ENCODE measurements around the gene CCR6. TPM values are rescaled to one million over a fixed set of nuclear protein-coding genes. Genes with fewer than 3 reads are reported as not detected.

Gene CCR6
- total RNA-seq, 1 experiment from 2014 or later = not detected

DNA sequence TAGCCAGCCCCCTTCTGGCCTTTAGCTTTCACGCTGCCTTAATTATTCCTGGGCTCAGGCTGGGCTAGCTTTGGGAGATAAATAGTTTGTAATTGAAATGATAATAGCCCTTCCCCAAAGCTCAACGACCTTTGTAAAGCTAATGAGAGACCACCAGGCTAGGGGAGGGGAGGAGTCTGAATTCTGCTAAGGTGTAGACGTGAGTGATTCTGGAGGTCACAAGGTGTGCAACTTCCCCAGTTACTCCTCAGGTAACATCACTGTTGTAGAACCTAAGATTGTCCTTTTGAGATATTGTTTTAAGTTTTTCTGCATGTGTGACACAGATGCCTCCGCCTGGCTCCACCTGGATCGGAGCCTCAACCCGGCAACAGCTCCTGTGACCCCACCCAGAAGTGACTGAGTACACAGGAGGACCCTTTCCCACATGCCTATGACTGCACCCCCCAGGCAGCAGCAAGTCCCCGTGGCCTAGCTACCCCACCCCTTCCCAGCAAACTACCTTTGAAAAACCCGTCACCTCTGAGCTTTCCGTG lies 40.6 kb downstream of the CCR6 start:
- ChIA-PET CTCF (interaction anchor here (0.6 kb wide), 1 partner anchor 332 kb away, joined by 3 read pairs; no protein-coding TSS in a partner anchor), POLR2A (no interaction called here)
- intact Hi-C loops (cut with micrococcal nuclease; ENCODE audit: unreplicated experiment) (no loop called here), in situ Hi-C loops (cut with HindIII; ENCODE audit: low pct_unique_long_range_greater_than_20kb, low sequenced_read_pairs) (no loop called here)
- Histone ChIP-seq H3K4me3 (ENCODE audit: low read depth in 2 of 2, low read length in 2 of 2) (no peak overlapping the region), H3K27ac (ENCODE audit: low read length) (no peak overlapping the region), H3K4me1 (ENCODE audit: control insufficient read depth, insufficient read depth, low read length) (no peaks in the 10 kb centered on the region), H3K36me3 (ENCODE audit: control insufficient read depth, insufficient read depth, low read length) (no peaks in the 10 kb centered on the region), H3K27me3 (ENCODE audit: control insufficient read depth, insufficient read depth, low read length) (peaks cover 19% of the 10 kb centered on the region; the same call in 1 of the 2 replicates), H3K9me3 (ENCODE audit: control insufficient read depth, insufficient read depth, low read depth, low read length) (no peaks in the 10 kb centered on the region)
- ATAC-seq (no peak), DNase-seq (ENCODE audit: low read depth, low spot score) (no peak)
- TF ChIP-seq POLR2AphosphoS5 (IDR thresholded peaks at IDR 0.05; ENCODE audit: low read depth, low read length) (no peak), SIN3A (IDR thresholded peaks at IDR 0.05; ENCODE audit: borderline replicate concordance, insufficient read depth, low read depth, low read length) (no peak), TCF7L2 (IDR thresholded peaks at IDR 0.05; ENCODE audit: low read depth, low read length) (no peak)
- TF ChIP-seq, protein P1, sequence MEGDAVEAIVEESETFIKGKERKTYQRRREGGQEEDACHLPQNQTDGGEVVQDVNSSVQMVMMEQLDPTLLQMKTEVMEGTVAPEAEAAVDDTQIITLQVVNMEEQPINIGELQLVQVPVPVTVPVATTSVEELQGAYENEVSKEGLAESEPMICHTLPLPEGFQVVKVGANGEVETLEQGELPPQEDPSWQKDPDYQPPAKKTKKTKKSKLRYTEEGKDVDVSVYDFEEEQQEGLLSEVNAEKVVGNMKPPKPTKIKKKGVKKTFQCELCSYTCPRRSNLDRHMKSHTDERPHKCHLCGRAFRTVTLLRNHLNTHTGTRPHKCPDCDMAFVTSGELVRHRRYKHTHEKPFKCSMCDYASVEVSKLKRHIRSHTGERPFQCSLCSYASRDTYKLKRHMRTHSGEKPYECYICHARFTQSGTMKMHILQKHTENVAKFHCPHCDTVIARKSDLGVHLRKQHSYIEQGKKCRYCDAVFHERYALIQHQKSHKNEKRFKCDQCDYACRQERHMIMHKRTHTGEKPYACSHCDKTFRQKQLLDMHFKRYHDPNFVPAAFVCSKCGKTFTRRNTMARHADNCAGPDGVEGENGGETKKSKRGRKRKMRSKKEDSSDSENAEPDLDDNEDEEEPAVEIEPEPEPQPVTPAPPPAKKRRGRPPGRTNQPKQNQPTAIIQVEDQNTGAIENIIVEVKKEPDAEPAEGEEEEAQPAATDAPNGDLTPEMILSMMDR (IDR thresholded peaks at IDR 0.05) = no peak
- TF ChIP-seq, protein P2, sequence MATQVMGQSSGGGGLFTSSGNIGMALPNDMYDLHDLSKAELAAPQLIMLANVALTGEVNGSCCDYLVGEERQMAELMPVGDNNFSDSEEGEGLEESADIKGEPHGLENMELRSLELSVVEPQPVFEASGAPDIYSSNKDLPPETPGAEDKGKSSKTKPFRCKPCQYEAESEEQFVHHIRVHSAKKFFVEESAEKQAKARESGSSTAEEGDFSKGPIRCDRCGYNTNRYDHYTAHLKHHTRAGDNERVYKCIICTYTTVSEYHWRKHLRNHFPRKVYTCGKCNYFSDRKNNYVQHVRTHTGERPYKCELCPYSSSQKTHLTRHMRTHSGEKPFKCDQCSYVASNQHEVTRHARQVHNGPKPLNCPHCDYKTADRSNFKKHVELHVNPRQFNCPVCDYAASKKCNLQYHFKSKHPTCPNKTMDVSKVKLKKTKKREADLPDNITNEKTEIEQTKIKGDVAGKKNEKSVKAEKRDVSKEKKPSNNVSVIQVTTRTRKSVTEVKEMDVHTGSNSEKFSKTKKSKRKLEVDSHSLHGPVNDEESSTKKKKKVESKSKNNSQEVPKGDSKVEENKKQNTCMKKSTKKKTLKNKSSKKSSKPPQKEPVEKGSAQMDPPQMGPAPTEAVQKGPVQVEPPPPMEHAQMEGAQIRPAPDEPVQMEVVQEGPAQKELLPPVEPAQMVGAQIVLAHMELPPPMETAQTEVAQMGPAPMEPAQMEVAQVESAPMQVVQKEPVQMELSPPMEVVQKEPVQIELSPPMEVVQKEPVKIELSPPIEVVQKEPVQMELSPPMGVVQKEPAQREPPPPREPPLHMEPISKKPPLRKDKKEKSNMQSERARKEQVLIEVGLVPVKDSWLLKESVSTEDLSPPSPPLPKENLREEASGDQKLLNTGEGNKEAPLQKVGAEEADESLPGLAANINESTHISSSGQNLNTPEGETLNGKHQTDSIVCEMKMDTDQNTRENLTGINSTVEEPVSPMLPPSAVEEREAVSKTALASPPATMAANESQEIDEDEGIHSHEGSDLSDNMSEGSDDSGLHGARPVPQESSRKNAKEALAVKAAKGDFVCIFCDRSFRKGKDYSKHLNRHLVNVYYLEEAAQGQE (IDR thresholded peaks at IDR 0.05; ENCODE audit: insufficient read depth in 1 of 2, low read depth in 2 of 2, low read length in 1 of 2) = no peak
- no TSS peak for BruUV-seq (replicated peaks)

DNA sequence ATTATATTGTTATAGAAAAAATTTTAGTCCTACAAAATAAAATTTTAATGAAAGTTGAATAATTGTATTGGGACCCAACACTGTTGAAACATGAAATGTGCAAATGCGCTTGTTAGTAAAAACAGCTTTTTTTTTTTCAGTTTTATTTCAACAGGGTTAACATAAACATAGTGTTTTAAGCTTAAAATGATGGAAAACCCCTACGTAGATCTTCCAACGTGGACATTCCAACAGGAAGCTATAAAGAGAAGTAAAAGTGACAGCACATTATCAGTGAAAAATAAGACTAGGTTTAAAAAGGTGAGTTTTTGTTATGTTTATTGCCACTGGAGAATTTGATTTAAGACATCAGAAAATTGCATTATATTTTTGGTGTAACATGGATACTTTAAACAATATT lies 41.4 kb downstream of the CCR6 start:
- Histone ChIP-seq H3K36me3 (ENCODE audit: control insufficient read depth, insufficient read depth, low read length) (no peaks in the 10 kb centered on the region), H3K27ac (ENCODE audit: low read length) (no peak overlapping the region), H3K4me1 (ENCODE audit: control insufficient read depth, insufficient read depth, low read length) (no peaks in the 10 kb centered on the region), H3K4me3 (ENCODE audit: low read depth in 2 of 2, low read length in 2 of 2) (no peak overlapping the region), H3K9me3 (ENCODE audit: control insufficient read depth, insufficient read depth, low read depth, low read length) (no peaks in the 10 kb centered on the region), H3K27me3 (ENCODE audit: control insufficient read depth, insufficient read depth, low read length) (peaks cover 17% of the 10 kb centered on the region; the same call in 1 of the 2 replicates)
- ChIA-PET POLR2A (no interaction called here), CTCF (interaction anchor here (0.6 kb wide), 1 partner anchor 332 kb away, joined by 3 read pairs; no protein-coding TSS in a partner anchor)
- ATAC-seq = no peak
- in situ Hi-C loops (cut with HindIII; ENCODE audit: low pct_unique_long_range_greater_than_20kb, low sequenced_read_pairs) = no loop called here
- DNase-seq (ENCODE audit: low read depth, low spot score) = no peak
- TF ChIP-seq, protein P1 (IDR thresholded peaks at IDR 0.05) = no peak
- no peak for TF ChIP-seq TCF7L2 (IDR thresholded peaks at IDR 0.05; ENCODE audit: low read depth, low read length)
- no peak for TF ChIP-seq SIN3A (IDR thresholded peaks at IDR 0.05; ENCODE audit: borderline replicate concordance, insufficient read depth, low read depth, low read length)
- intact Hi-C loops (cut with micrococcal nuclease; ENCODE audit: unreplicated experiment) = no loop called here
- BruUV-seq (replicated peaks) = no TSS peak
